HG03520 (cell line): Measurements from ENCODE around the gene NXN.
"Not testable (repeated sequence)": the region's sequence is repeated elsewhere in the genome, so short reads cannot be mapped to it uniquely, and the experiment has no call there.

Experiments
- ATAC-seq: cut with Tn5 transposase; IDR thresholded peaks from one replicate; pipeline ENCODE4 v1.9.1; 2021; ENCODE audit warnings: mild to moderate bottlenecking, moderate library complexity; ENCODE audit not compliant: unreplicated experiment

Gene NXN

GRCh38 chr17:980406-981291, 1.1 kb upstream of the NXN start:
- ATAC-seq = peak; percentile 44

GRCh38 chr17:979212-979538, 401 bp downstream of the NXN start:
- ATAC-seq = peak; percentile 34

- no peak for ATAC-seq
These were observed 1.2 kb downstream of the NXN start for GRCh38 chr17:978103-979093.

- no peak for ATAC-seq
These were observed 2.4 kb downstream of the NXN start for GRCh38 chr17:977166-977565.

- ATAC-seq = no peak
These were observed 3.3 kb downstream of the NXN start for GRCh38 chr17:976312-976711.

GRCh38 chr17:975371-975915, 4.1 kb downstream of the NXN start:
- no peak for ATAC-seq

- ATAC-seq = not testable (repeated sequence)
These were observed 4.8 kb downstream of the NXN start for GRCh38 chr17:974778-975177.

GRCh38 chr17:973053-973452, 6.5 kb downstream of the NXN start:
- ATAC-seq = no peak

GRCh38 chr17:971861-972260, 7.7 kb downstream of the NXN start:
- ATAC-seq = not testable (repeated sequence)

GRCh38 chr17:970364-970763, 9.2 kb downstream of the NXN start:
- ATAC-seq = no peak

GRCh38 chr17:969811-970355, 9.7 kb downstream of the NXN start:
- ATAC-seq = no peak

GRCh38 chr17:968812-969730, 10.5 kb downstream of the NXN start:
- no peak for ATAC-seq

- ATAC-seq = no peak
These were observed 12.5 kb downstream of the NXN start for GRCh38 chr17:967122-967521.

GRCh38 chr17:965311-965989, 14.1 kb downstream of the NXN start:
- no peak for ATAC-seq

GRCh38 chr17:964876-965275, 14.7 kb downstream of the NXN start:
- no peak for ATAC-seq

- ATAC-seq = no peak
These were observed 16.9 kb downstream of the NXN start for GRCh38 chr17:962670-963069.

GRCh38 chr17:962166-962565, 17.4 kb downstream of the NXN start:
- no peak for ATAC-seq

- ATAC-seq = no peak
These were observed 20.7 kb downstream of the NXN start for GRCh38 chr17:958712-959451.

GRCh38 chr17:957856-958421, 21.6 kb downstream of the NXN start:
- ATAC-seq = no peak
